Endothelial cell of umbilical vein (primary cell): Measurements from ENCODE around the gene SORCS2. TPM values are rescaled to one million over a fixed set of nuclear protein-coding genes. Genes with fewer than 3 reads are reported as not detected.

ENCODE experiments used
- BruUV-seq: library from RNA; stranded (reverse); fragments of 400-500 nt; replicated peaks from 2 replicates; lab custom pipeline; 2021; lab: Mats Ljungman, UMichigan
- CTCF ChIA-PET: fragments of 300-600, 350-600 bp; sonication (Branson Sonifier 250); formaldehyde crosslinking; loops from one replicate; lab custom pipeline; 2021; ENCODE audit warnings: antibody characterized with exemption, inconsistent platforms; lab: Charles Lee
- POLR2A ChIA-PET: fragments of 300-600, 350-600 bp; sonication (Branson Sonifier 250); formaldehyde crosslinking; loops from one replicate; lab custom pipeline; 2021; ENCODE audit warnings: antibody characterized with exemption, inconsistent platforms; lab: Charles Lee
- DNase-seq: peaks from one replicate; pipeline ENCODE4 v3.0.0-alpha.2; 2011; ENCODE audit warnings: low read depth, low spot score
- FAIRE-seq: peaks from 2 replicates; lab custom pipeline; 2011; peaks lifted over from hg19 to GRCh38; lab: Jason Lieb, UNC
- H2AFZ ChIP-seq: 2 replicates; pipeline ENCODE4 v1.6.0; 2012; ENCODE audit warnings: low read depth, low read length, control low read depth, inconsistent platforms
- H3K27ac ChIP-seq: 2 replicates; pipeline ENCODE4 v1.5.1; 2011; ENCODE audit warnings: low read depth, mild to moderate bottlenecking, control low read depth, low read length, moderate library complexity; ENCODE audit not compliant: insufficient read depth
- H3K27me3 ChIP-seq, 2 experiments: 2 replicates each; pipeline versions ENCODE4 v1.6.0 to v1.6.1; 2011; ENCODE audit warnings: low read length in 2 of 2, mixed read lengths in 1 of 2; ENCODE audit not compliant: control insufficient read depth in 2 of 2, insufficient read depth in 2 of 2
- H3K36me3 ChIP-seq, 2 experiments: 2 replicates in 1 of 2; 3 replicates in 1 of 2; pipeline ENCODE4 v1.5.1; 2011; ENCODE audit warnings: low read length in 2 of 2, mild to moderate bottlenecking in 1 of 2, moderate library complexity in 1 of 2; ENCODE audit not compliant: control insufficient read depth in 2 of 2, insufficient read depth in 2 of 2; ENCODE audit errors: extremely low read depth in 1 of 2
- H3K4me1 ChIP-seq: 3 replicates; pipeline ENCODE4 v1.5.1; 2011; ENCODE audit warnings: mild to moderate bottlenecking, low read length; ENCODE audit not compliant: control insufficient read depth, insufficient read depth; ENCODE audit errors: extremely low read depth
- H3K4me2 ChIP-seq: 2 replicates; pipeline ENCODE4 v1.6.1; 2011; ENCODE audit warnings: low read length, control low read depth, mixed read lengths; ENCODE audit not compliant: insufficient read depth
- H3K4me3 ChIP-seq, 3 experiments: fragments of 200-600 bp in 1 of 3; sonication (generic), shearing (Covaris generic) in 1 of 3; replicated peaks in 1 of 3; 2 replicates each; pipeline ENCODE4 v1.5.1; 2011 to 2016; ENCODE audit warnings: control low read depth in 3 of 3, low read length in 3 of 3, mild to moderate bottlenecking in 2 of 3, inconsistent platforms in 1 of 3, low read depth in 1 of 3, moderate library complexity in 1 of 3; ENCODE audit not compliant: insufficient read depth in 1 of 3
- H3K79me2 ChIP-seq: 2 replicates; pipeline ENCODE4 v1.6.0; 2012; ENCODE audit warnings: low read length, inconsistent platforms; ENCODE audit not compliant: control insufficient read depth, insufficient read depth
- H3K9ac ChIP-seq: replicated peaks from 2 replicates; pipeline ENCODE3; 2011; ENCODE audit warnings: low read length, control low read depth; ENCODE audit not compliant: insufficient read depth; ENCODE audit errors: extremely low read depth
- H3K9me1 ChIP-seq: replicated peaks from 3 replicates; pipeline ENCODE4 v1.6.0; 2011; ENCODE audit warnings: mild to moderate bottlenecking, low read length; ENCODE audit not compliant: control insufficient read depth, insufficient read depth; ENCODE audit errors: extremely low read depth
- H3K9me3 ChIP-seq: replicated peaks from 2 replicates; pipeline ENCODE4 v1.5.1; 2012; ENCODE audit warnings: low read length, inconsistent platforms; ENCODE audit not compliant: control insufficient read depth, insufficient read depth
- H4K20me1 ChIP-seq: replicated peaks from 2 replicates; pipeline ENCODE3; 2011; ENCODE audit warnings: mild to moderate bottlenecking, low read length; ENCODE audit not compliant: control insufficient read depth, insufficient read depth; ENCODE audit errors: extremely low read depth
- CTCF ChIP-seq, 2 donors: IDR thresholded peaks; 1 replicate in 1 of 2; 2 replicates in 1 of 2; pipeline ENCODE4 v1.5.1; 2011; ENCODE audit warnings: low read length in 2 of 2, mild to moderate bottlenecking in 2 of 2, moderate library complexity in 2 of 2, control low read depth in 1 of 2, inconsistent platforms in 1 of 2, low read depth in 1 of 2; ENCODE audit not compliant: insufficient read depth in 1 of 2; ENCODE audit errors: extremely low read depth in 1 of 2
- EZH2 ChIP-seq: IDR thresholded peaks from 2 replicates; pipeline ENCODE4 v1.6.1; 2012; ENCODE audit warnings: borderline replicate concordance, low read depth, mild to moderate bottlenecking, moderate library complexity, low read length, inconsistent platforms; ENCODE audit not compliant: severe bottlenecking
- GATA2 ChIP-seq: IDR thresholded peaks from 2 replicates; pipeline ENCODE4 v1.7.0; 2011; ENCODE audit warnings: low read depth, mild to moderate bottlenecking, moderate library complexity, mixed read lengths, low read length; ENCODE audit not compliant: insufficient read length, insufficient read depth
- JUN ChIP-seq: IDR thresholded peaks from 2 replicates; pipeline ENCODE4 v1.6.1; 2011; ENCODE audit warnings: borderline replicate concordance, low read depth; ENCODE audit not compliant: insufficient read length, insufficient read depth
- MYC ChIP-seq: IDR thresholded peaks from one replicate; pipeline ENCODE4 v1.6.1; 2011; ENCODE audit warnings: mild to moderate bottlenecking, low read depth, low read length
- dilution Hi-C: fragments of 300-500 bp; cut with MboI; formaldehyde crosslinking; loops from one replicate; pipeline ENCODE4 v1.15.0; 2019; ENCODE audit warnings: low sequenced_read_pairs; ENCODE audit not compliant: extremely low pct_ligation_motif_present
- intact Hi-C: fragments of 100-400 bp; cut with micrococcal nuclease; formaldehyde crosslinking; loops from one replicate; pipeline ENCODE4 v1.10.0; 2022
- polyA plus RNA-seq, 4 experiments: library from polyadenylated mRNA; depleted of rRNA in 3 of 4; stranded (reverse) in 3 of 4; unstranded in 1 of 4; fragments of >200 nt; gene quantifications; 2 replicates each; pipeline versions ENCODE4 v1.2.1 to v1.2.3, GENCODE V29; 2011 to 2012; ENCODE audit warnings: missing spikeins in 1 of 4
- total RNA-seq: library from RNA; stranded (reverse); gene quantifications from 2 replicates; pipeline ENCODE4 v1.2.3, GENCODE V29; 2021
- TF ChIP-seq, protein P1 (sequence below): IDR thresholded peaks from 2 replicates; pipeline ENCODE4 v1.6.1; 2011; ENCODE audit not compliant: insufficient read depth, insufficient read length

Gene SORCS2
- total and polyA plus RNA-seq, 2 donors (not counting 3 experiments of a cell fraction or from before 2014, with no cell fraction given), result not detected

- FAIRE-seq (no peak), DNase-seq (no peak)
- POLR2A ChIA-PET, result no interaction called here
- H3K4me3 ChIP-seq, result no peak overlapping the region
- no peak overlapping the region for H3K27ac ChIP-seq
- no TSS peak for BruUV-seq
- H3K79me2 ChIP-seq, result no peaks in the 10 kb centered on the region
- no peaks in the 10 kb centered on the region for H3K9me1 ChIP-seq
- no peaks in the 10 kb centered on the region for H3K9me3 ChIP-seq
- H2AFZ ChIP-seq, result no peak overlapping the region
- no peaks in the 10 kb centered on the region for H3K4me1 ChIP-seq
- no peak overlapping the region for H3K9ac ChIP-seq
- CTCF ChIA-PET, result no interaction called here
- TF ChIP-seq CTCF (IDR thresholded peaks at IDR 0.05; ENCODE audit: extremely low read depth in 1 of 2, insufficient read depth in 1 of 2, low read depth in 1 of 2, low read length in 2 of 2) (no peak), MYC (no peak), EZH2 (no peak), JUN (no peak), GATA2 (no peak)
- TF ChIP-seq, protein P1, sequence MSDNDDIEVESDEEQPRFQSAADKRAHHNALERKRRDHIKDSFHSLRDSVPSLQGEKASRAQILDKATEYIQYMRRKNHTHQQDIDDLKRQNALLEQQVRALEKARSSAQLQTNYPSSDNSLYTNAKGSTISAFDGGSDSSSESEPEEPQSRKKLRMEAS, result no peak
- no peak overlapping the region for H3K4me2 ChIP-seq
- H4K20me1 ChIP-seq, result no peaks in the 10 kb centered on the region
- no peaks in the 10 kb centered on the region for H3K27me3 ChIP-seq
- intact Hi-C loops, result loop anchor here (10.0 kb wide), 1 partner anchor 188 kb away; no protein-coding TSS in a partner anchor
- H3K36me3 ChIP-seq, result no peaks in the 10 kb centered on the region
- dilution Hi-C loops, result no loop called here
Measured at GRCh38 chr4:7526929-7527535, 334.7 kb downstream of the SORCS2 start.
